HEK293T (cell line): Measurements from ENCODE around the gene KIAA0930.

Experiments
- BHLHE40 ChIP-seq: fragments of 450-650 bp; IDR thresholded peaks from 2 replicates; pipeline ENCODE4 v1.6.1; 2016; ENCODE audit warnings: mild to moderate bottlenecking, moderate library complexity, borderline replicate concordance
- ZNF384 ChIP-seq: fragments of 450-650 bp; IDR thresholded peaks from 2 replicates; pipeline ENCODE4 v1.6.1; 2016

DNA sequence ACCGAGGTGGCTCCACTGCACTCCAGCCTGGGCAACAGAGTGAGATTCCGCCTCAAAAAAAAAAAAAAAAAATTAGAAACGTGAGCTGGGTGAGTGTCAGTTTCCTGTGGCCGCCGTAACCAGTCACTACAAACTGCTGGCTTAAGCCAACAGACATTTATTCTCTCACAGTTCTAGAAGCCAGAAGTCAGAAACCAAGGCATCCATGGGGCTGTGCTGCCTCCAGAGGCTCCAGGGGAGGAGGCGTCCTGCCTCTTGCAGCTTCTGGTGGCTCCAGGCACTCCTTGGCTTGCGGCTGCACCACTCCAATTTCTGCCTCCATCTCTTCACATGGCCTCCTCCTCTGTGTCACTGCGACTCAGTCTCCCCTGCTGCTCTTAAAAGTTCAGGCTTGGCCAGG is 11.1 kb upstream of the KIAA0930 start:
- TF ChIP-seq BHLHE40 (no peak), ZNF384 (no peak)
